ENCODE results near the gene UCHL3. TPM values are rescaled to one million over a fixed set of nuclear protein-coding genes. Genes with fewer than 3 reads are reported as not detected.

UCHL3 gene
- total RNA-seq, 2 experiments from 2014 or later: 16.0 to 17.7 TPM

DNA sequence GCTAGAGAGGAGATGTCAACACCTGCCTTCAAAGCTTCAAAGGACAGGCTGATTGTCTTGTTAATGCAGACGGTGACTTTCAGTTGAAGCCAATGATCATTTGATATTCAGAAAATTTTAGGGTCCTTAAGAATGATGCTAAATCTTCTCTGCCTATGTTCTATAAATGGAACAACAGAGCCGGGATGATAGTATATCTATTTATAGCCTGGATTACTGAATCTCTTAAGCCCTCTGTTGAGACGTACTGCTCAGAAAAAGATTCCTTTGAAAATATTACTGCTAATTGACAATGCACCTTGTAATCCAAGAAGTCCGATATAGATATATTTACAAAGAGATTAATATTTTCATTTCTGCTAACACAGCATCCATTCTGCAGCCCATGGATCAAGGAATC, 50.8 kb downstream of the UCHL3 start:
- Histone ChIP-seq H3K9me3 (ENCODE audit: control insufficient read depth in 1 of 2, insufficient read depth in 1 of 2, low read length in 2 of 2) (no peaks in the 10 kb centered on the region), H3K36me3 (ENCODE audit: insufficient read depth, low read length) (peaks cover 19% of the 10 kb centered on the region), H3K27ac (ENCODE audit: low read depth in 1 of 2, low read length in 2 of 2) (no peak overlapping the region), H3K4me1 (ENCODE audit: insufficient read depth, low read length) (no peaks in the 10 kb centered on the region), H3K27me3 (ENCODE audit: control insufficient read depth in 1 of 2, insufficient read depth in 2 of 2, low read length in 2 of 2) (no peaks in the 10 kb centered on the region), H3K4me3 (ENCODE audit: low read length) (no peak overlapping the region)
- DNase-seq: no peak
- Mint-ChIP-seq H3K4me3 (no peak overlapping the region), H3K27ac (no peak overlapping the region), H3K4me1 (ENCODE audit: low read depth) (no peaks in the 10 kb centered on the region), H3K9me3 (no peaks in the 10 kb centered on the region), H3K36me3 (ENCODE audit: low read depth) (peaks cover 69% of the 10 kb centered on the region), H3K27me3 (no peaks in the 10 kb centered on the region)
- ChIA-PET POLR2A (no interaction called here), CTCF (no interaction called here)
- TF ChIP-seq, protein P1, sequence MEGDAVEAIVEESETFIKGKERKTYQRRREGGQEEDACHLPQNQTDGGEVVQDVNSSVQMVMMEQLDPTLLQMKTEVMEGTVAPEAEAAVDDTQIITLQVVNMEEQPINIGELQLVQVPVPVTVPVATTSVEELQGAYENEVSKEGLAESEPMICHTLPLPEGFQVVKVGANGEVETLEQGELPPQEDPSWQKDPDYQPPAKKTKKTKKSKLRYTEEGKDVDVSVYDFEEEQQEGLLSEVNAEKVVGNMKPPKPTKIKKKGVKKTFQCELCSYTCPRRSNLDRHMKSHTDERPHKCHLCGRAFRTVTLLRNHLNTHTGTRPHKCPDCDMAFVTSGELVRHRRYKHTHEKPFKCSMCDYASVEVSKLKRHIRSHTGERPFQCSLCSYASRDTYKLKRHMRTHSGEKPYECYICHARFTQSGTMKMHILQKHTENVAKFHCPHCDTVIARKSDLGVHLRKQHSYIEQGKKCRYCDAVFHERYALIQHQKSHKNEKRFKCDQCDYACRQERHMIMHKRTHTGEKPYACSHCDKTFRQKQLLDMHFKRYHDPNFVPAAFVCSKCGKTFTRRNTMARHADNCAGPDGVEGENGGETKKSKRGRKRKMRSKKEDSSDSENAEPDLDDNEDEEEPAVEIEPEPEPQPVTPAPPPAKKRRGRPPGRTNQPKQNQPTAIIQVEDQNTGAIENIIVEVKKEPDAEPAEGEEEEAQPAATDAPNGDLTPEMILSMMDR (IDR thresholded peaks at IDR 0.05): no peak
- ATAC-seq (ENCODE audit: poor library complexity): no peak
- intact Hi-C loops (cut with DNase I, micrococcal nuclease): no loop called here

DNA sequence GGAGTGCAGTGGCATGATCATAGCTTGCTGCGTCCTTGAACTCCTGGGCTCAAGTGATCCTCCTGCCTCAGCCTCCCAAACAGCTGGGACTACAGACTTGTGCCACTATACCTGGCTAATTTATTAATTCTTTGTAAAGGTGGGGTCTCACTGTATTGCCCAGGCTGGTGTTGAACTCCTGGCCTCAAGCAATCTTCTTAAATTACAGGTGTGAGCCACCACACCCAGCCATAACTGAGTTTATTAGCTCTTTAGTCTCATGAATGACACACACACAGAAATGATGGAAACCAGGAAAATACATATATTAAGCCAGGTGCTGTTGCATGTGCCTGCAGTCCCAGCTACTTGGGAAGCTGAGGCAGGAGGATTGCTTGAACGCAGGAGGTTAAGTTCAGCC, 53.4 kb downstream of the UCHL3 start:
- no peaks in the 10 kb centered on the region for H3K4me1 ChIP-seq (ENCODE audit: insufficient read depth, low read length)
- TF ChIP-seq, protein P1 (IDR thresholded peaks at IDR 0.05): no peak
- no peak overlapping the region for H3K4me3 ChIP-seq (ENCODE audit: low read length)
- Mint-ChIP-seq H3K4me3 (no peak overlapping the region), H3K36me3 (ENCODE audit: low read depth) (peaks cover 64% of the 10 kb centered on the region), H3K9me3 (no peaks in the 10 kb centered on the region), H3K27ac (no peak overlapping the region), H3K4me1 (ENCODE audit: low read depth) (no peaks in the 10 kb centered on the region), H3K27me3 (no peaks in the 10 kb centered on the region)
- no peak overlapping the region for H3K27ac ChIP-seq (ENCODE audit: low read depth in 1 of 2, low read length in 2 of 2)
- H3K36me3 ChIP-seq (ENCODE audit: insufficient read depth, low read length): peaks cover 11% of the 10 kb centered on the region
- intact Hi-C loops (cut with DNase I, micrococcal nuclease): no loop called here
- no peaks in the 10 kb centered on the region for H3K9me3 ChIP-seq (ENCODE audit: control insufficient read depth in 1 of 2, insufficient read depth in 1 of 2, low read length in 2 of 2)
- ChIA-PET POLR2A (no interaction called here), CTCF (no interaction called here)
- no peak for ATAC-seq (ENCODE audit: poor library complexity)
- no peak for DNase-seq
- no peaks in the 10 kb centered on the region for H3K27me3 ChIP-seq (ENCODE audit: control insufficient read depth in 1 of 2, insufficient read depth in 2 of 2, low read length in 2 of 2)

DNA sequence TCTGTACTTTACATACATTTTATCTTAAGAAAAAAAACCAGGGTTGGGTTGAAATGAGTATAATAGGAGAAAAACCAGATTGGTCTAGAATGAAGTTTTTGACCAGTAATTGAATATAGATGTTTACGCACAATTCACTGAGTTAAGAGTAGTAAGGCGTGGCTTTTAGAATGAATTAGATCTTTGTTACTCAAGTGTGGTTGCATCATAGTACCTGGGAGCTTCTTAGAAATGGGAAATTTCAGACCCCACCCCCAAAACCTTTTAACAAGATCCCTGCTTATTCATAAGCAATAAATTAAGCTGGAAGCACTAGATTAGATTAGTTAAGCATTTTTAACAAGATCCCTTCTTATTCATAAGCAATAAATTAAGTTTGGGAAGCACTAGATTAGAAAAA, 57.9 kb downstream of the UCHL3 start:
- DNase-seq (no peak), ATAC-seq (ENCODE audit: poor library complexity) (no peak)
- H3K4me1 Mint-ChIP-seq (ENCODE audit: low read depth): no peaks in the 10 kb centered on the region
- intact Hi-C loops (cut with DNase I, micrococcal nuclease): no loop called here
- peaks cover 41% of the 10 kb centered on the region for H3K36me3 Mint-ChIP-seq (ENCODE audit: low read depth)
- CTCF ChIA-PET: no interaction called here
- no peaks in the 10 kb centered on the region for H3K36me3 ChIP-seq (ENCODE audit: insufficient read depth, low read length)
- no peaks in the 10 kb centered on the region for H3K4me1 ChIP-seq (ENCODE audit: insufficient read depth, low read length)
- H3K27ac Mint-ChIP-seq: no peak overlapping the region
- no peak overlapping the region for H3K27ac ChIP-seq (ENCODE audit: low read depth in 1 of 2, low read length in 2 of 2)
- TF ChIP-seq, protein P1 (IDR thresholded peaks at IDR 0.05): no peak
- H3K9me3 Mint-ChIP-seq: no peaks in the 10 kb centered on the region
- H3K4me3 ChIP-seq (ENCODE audit: low read length): no peak overlapping the region
- POLR2A ChIA-PET: no interaction called here
- no peaks in the 10 kb centered on the region for H3K27me3 ChIP-seq (ENCODE audit: control insufficient read depth in 1 of 2, insufficient read depth in 2 of 2, low read length in 2 of 2)
- H3K4me3 Mint-ChIP-seq: no peak overlapping the region
- H3K27me3 Mint-ChIP-seq: no peaks in the 10 kb centered on the region
- no peaks in the 10 kb centered on the region for H3K9me3 ChIP-seq (ENCODE audit: control insufficient read depth in 1 of 2, insufficient read depth in 1 of 2, low read length in 2 of 2)
